Esophagus squamous epithelium (tissue), 4 donors: ENCODE data around the gene GATAD1.

Experiments
- CTCF ChIP-seq, 6 experiments: fragments of 450-650 bp in 4 of 6; fragments of 200-600 bp in 2 of 6; sonication (generic) in 2 of 6; IDR thresholded peaks; one replicate each; pipeline ENCODE4 v1.5.1; 2016 to 2019; ENCODE audit warnings: antibody characterized with exemption in 6 of 6, mild to moderate bottlenecking in 4 of 6, moderate library complexity in 4 of 6
- POLR2A ChIP-seq, 4 donors: fragments of 450-650 bp; IDR thresholded peaks; one replicate each; pipeline ENCODE4 v1.6.1; 2017; ENCODE audit warnings: antibody characterized with exemption in 4 of 4, mild to moderate bottlenecking in 4 of 4, moderate library complexity in 3 of 4

- TF ChIP-seq CTCF (IDR thresholded peaks at IDR 0.05) (peak in 5 of 6 experiments; percentile 53 to 74 (median 56)), POLR2A (IDR thresholded peaks at IDR 0.05) (no peak)
Observed at GRCh38 chr7:92461027-92462003, 14.0 kb downstream of the GATAD1 start.
